PFSK-1 (cell line): ENCODE results near the gene IGSF9B.

Experiments used
- POLR2AphosphoS5 ChIP-seq: IDR thresholded peaks from 2 replicates; pipeline ENCODE4 v1.6.1; 2012; ENCODE audit warnings: low read depth, mild to moderate bottlenecking, control low read depth, low read length, moderate library complexity
- TF ChIP-seq, protein P1 (sequence below), 2 experiments: IDR thresholded peaks; 2 replicates each; pipeline versions ENCODE4 v1.6.1 to v1.8.0; 2011 to 2012; ENCODE audit warnings: low read depth in 2 of 2, low read length in 2 of 2, control low read depth in 1 of 2, inconsistent platforms in 1 of 2, mild to moderate bottlenecking in 1 of 2, moderate library complexity in 1 of 2; ENCODE audit not compliant: insufficient read depth in 1 of 2

DNA sequence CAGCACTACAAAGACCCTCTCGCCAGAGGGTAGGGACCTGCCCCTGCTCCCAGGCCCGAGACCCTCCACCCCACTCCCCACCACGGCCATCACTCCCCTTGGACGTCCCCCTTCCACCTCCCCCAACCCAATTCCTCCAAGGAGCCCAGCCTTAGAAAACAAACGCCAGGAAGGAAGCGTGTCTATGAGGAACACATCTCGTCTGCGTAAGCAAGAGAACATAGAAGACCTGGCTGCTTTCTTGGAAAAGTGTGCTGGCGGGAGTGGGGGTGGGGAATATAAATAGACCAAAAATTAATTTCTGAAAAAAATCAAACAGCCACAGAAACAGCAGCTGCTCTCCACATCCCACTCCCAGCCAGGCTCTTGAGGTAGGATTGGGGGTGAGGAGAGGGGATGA lies 23.9 kb upstream of the IGSF9B start:
- no peak for TF ChIP-seq POLR2AphosphoS5
- TF ChIP-seq, protein P1, sequence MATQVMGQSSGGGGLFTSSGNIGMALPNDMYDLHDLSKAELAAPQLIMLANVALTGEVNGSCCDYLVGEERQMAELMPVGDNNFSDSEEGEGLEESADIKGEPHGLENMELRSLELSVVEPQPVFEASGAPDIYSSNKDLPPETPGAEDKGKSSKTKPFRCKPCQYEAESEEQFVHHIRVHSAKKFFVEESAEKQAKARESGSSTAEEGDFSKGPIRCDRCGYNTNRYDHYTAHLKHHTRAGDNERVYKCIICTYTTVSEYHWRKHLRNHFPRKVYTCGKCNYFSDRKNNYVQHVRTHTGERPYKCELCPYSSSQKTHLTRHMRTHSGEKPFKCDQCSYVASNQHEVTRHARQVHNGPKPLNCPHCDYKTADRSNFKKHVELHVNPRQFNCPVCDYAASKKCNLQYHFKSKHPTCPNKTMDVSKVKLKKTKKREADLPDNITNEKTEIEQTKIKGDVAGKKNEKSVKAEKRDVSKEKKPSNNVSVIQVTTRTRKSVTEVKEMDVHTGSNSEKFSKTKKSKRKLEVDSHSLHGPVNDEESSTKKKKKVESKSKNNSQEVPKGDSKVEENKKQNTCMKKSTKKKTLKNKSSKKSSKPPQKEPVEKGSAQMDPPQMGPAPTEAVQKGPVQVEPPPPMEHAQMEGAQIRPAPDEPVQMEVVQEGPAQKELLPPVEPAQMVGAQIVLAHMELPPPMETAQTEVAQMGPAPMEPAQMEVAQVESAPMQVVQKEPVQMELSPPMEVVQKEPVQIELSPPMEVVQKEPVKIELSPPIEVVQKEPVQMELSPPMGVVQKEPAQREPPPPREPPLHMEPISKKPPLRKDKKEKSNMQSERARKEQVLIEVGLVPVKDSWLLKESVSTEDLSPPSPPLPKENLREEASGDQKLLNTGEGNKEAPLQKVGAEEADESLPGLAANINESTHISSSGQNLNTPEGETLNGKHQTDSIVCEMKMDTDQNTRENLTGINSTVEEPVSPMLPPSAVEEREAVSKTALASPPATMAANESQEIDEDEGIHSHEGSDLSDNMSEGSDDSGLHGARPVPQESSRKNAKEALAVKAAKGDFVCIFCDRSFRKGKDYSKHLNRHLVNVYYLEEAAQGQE (IDR thresholded peaks at IDR 0.05; ENCODE audit: insufficient read depth in 1 of 2, low read depth in 2 of 2, low read length in 2 of 2): no peak
